WTC11 (cell line): Measurements from ENCODE around the gene MED4.

Experiments
- ATF1 ChIP-seq: sonication (generic); formaldehyde crosslinking; IDR thresholded peaks from 2 replicates; pipeline ENCODE4 v1.8.1; 2023; ENCODE audit warnings: mild to moderate bottlenecking, moderate library complexity, missing genetic modification reagents
- CREB1 ChIP-seq: sonication (generic); formaldehyde crosslinking; IDR thresholded peaks from 2 replicates; pipeline ENCODE4 v1.8.0; 2023; ENCODE audit warnings: mild to moderate bottlenecking, missing genetic modification reagents
- SMAD3 ChIP-seq: sonication (generic); formaldehyde crosslinking; IDR thresholded peaks from 2 replicates; pipeline ENCODE4 v1.8.0; 2022; ENCODE audit warnings: missing genetic modification reagents, mild to moderate bottlenecking, borderline replicate concordance
- TEAD4 ChIP-seq: sonication (generic); formaldehyde crosslinking; IDR thresholded peaks from 2 replicates; pipeline ENCODE4 v1.8.0; 2022; ENCODE audit warnings: mild to moderate bottlenecking, missing genetic modification reagents
- TF ChIP-seq, protein P1 (sequence below): sonication (generic); formaldehyde crosslinking; IDR thresholded peaks from 2 replicates; pipeline ENCODE4 v1.8.0; 2023; ENCODE audit warnings: mild to moderate bottlenecking, missing genetic modification reagents
- TF ChIP-seq, protein P2 (sequence below): fragments of 200-600 bp; IDR thresholded peaks from 2 replicates; pipeline ENCODE4 v1.8.0; 2022; ENCODE audit warnings: antibody characterized with exemption
- TF ChIP-seq, protein P3 (sequence below): fragments of 250-450 bp; sonication (Bioruptor Pico); IDR thresholded peaks from 2 replicates; pipeline ENCODE4 v1.9.0; 2021; ENCODE audit warnings: mild to moderate bottlenecking
- TF ChIP-seq, protein P4 (sequence below): sonication (generic); formaldehyde crosslinking; IDR thresholded peaks from 2 replicates; pipeline ENCODE4 v1.8.1; 2023; ENCODE audit warnings: mild to moderate bottlenecking, missing genetic modification reagents, moderate library complexity

DNA sequence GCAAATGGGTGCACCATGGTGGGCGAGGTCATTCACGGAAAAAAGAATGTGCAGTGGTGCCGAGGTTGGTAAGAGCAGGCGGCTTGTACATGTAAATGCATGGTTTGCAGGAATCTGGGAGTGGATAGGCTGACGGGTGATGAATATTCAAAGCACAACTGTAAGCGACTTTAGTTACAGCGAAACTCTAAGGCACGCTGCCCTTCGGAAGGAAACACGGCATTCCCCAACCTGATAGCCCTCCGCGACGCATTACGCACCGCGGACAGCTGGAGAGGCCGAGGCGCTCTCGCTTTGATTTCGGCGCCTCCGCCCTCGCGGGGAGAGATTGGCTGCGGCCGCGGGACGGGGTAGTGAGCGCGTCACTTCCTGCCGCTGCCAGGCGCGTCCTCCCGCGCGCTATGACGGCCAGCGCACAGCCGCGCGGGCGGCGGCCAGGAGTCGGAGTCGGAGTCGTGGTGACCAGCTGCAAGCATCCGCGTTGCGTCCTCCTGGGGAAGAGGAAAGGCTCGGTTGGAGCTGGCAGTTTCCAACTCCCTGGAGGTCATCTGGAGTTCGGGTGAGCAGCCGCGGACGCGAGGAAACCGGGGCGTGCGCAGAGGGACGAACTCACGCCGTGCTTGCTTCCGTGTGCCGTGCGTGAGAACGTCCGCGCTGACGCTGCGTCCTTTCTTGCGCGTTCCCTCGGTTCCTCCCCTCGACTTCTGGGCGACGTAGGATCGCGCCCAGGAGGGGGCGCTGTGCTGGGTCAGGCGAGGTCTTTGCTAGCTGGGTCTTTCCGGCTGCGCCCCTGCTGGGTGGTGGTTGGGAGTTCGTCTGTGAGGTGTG, 57.3 kb downstream of the MED4 start, which contains the start of gene NUDT15:
- TF ChIP-seq, protein P1, sequence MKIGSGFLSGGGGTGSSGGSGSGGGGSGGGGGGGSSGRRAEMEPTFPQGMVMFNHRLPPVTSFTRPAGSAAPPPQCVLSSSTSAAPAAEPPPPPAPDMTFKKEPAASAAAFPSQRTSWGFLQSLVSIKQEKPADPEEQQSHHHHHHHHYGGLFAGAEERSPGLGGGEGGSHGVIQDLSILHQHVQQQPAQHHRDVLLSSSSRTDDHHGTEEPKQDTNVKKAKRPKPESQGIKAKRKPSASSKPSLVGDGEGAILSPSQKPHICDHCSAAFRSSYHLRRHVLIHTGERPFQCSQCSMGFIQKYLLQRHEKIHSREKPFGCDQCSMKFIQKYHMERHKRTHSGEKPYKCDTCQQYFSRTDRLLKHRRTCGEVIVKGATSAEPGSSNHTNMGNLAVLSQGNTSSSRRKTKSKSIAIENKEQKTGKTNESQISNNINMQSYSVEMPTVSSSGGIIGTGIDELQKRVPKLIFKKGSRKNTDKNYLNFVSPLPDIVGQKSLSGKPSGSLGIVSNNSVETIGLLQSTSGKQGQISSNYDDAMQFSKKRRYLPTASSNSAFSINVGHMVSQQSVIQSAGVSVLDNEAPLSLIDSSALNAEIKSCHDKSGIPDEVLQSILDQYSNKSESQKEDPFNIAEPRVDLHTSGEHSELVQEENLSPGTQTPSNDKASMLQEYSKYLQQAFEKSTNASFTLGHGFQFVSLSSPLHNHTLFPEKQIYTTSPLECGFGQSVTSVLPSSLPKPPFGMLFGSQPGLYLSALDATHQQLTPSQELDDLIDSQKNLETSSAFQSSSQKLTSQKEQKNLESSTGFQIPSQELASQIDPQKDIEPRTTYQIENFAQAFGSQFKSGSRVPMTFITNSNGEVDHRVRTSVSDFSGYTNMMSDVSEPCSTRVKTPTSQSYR (CRISPR knock-in tag), result peak; percentile 94
- TF ChIP-seq, protein P2, sequence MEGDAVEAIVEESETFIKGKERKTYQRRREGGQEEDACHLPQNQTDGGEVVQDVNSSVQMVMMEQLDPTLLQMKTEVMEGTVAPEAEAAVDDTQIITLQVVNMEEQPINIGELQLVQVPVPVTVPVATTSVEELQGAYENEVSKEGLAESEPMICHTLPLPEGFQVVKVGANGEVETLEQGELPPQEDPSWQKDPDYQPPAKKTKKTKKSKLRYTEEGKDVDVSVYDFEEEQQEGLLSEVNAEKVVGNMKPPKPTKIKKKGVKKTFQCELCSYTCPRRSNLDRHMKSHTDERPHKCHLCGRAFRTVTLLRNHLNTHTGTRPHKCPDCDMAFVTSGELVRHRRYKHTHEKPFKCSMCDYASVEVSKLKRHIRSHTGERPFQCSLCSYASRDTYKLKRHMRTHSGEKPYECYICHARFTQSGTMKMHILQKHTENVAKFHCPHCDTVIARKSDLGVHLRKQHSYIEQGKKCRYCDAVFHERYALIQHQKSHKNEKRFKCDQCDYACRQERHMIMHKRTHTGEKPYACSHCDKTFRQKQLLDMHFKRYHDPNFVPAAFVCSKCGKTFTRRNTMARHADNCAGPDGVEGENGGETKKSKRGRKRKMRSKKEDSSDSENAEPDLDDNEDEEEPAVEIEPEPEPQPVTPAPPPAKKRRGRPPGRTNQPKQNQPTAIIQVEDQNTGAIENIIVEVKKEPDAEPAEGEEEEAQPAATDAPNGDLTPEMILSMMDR, result peak; percentile 96
- no peak for TF ChIP-seq TEAD4 (CRISPR knock-in tag)
- TF ChIP-seq, protein P3, sequence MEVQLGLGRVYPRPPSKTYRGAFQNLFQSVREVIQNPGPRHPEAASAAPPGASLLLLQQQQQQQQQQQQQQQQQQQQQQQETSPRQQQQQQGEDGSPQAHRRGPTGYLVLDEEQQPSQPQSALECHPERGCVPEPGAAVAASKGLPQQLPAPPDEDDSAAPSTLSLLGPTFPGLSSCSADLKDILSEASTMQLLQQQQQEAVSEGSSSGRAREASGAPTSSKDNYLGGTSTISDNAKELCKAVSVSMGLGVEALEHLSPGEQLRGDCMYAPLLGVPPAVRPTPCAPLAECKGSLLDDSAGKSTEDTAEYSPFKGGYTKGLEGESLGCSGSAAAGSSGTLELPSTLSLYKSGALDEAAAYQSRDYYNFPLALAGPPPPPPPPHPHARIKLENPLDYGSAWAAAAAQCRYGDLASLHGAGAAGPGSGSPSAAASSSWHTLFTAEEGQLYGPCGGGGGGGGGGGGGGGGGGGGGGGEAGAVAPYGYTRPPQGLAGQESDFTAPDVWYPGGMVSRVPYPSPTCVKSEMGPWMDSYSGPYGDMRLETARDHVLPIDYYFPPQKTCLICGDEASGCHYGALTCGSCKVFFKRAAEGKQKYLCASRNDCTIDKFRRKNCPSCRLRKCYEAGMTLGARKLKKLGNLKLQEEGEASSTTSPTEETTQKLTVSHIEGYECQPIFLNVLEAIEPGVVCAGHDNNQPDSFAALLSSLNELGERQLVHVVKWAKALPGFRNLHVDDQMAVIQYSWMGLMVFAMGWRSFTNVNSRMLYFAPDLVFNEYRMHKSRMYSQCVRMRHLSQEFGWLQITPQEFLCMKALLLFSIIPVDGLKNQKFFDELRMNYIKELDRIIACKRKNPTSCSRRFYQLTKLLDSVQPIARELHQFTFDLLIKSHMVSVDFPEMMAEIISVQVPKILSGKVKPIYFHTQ (CRISPR knock-in tag), result peak; percentile 72; the same call in 1 of the 2 replicates
- peak; percentile 89 for TF ChIP-seq SMAD3 (CRISPR knock-in tag)
- TF ChIP-seq, protein P4, sequence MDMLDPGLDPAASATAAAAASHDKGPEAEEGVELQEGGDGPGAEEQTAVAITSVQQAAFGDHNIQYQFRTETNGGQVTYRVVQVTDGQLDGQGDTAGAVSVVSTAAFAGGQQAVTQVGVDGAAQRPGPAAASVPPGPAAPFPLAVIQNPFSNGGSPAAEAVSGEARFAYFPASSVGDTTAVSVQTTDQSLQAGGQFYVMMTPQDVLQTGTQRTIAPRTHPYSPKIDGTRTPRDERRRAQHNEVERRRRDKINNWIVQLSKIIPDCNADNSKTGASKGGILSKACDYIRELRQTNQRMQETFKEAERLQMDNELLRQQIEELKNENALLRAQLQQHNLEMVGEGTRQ (CRISPR knock-in tag), result peak; percentile 31; the same call in 1 of the 2 replicates
- peak; percentile 78; the same call in 1 of the 2 replicates for TF ChIP-seq CREB1 (CRISPR knock-in tag)
- TF ChIP-seq ATF1 (CRISPR knock-in tag), result peak; percentile 44; the same call in 1 of the 2 replicates
